Measurements from ENCODE around the gene EN2. TPM values are rescaled to one million over a fixed set of nuclear protein-coding genes. Genes with fewer than 3 reads are reported as not detected.

Gene EN2
- total and polyA plus RNA-seq, 2 donors (not counting 1 experiment from before 2014, with no cell fraction given) = not detected

DNA sequence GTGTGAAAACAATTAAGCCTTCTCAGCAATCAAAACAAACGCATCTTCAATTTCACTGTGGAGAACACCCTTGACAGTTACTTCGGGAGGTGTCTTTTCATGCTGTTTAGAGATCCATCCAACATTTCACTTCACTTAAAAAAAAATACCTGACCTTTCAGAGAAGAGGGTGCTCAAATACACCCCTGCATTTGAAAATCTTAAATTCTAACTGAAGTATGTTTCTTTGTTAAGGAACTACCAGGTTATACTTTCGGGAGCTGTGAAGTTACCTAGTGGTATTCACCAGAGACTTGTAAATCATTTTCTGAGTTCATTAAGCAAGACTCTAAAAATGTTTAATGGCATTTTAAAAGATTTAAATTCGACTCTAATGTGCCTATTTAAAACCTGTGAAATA, 49.6 kb downstream of the EN2 start:
- ChIA-PET CTCF (no interaction called here), POLR2A (interaction anchor here (0.6 kb wide), 1 partner anchor 222 kb away, joined by 10 read pairs; no protein-coding TSS in a partner anchor)
- DNase-seq = no peak
- Histone ChIP-seq H3K79me2 (ENCODE audit: control insufficient read depth, insufficient read depth, low read length) (no peaks in the 10 kb centered on the region), H3K4me1 (ENCODE audit: control insufficient read depth in 2 of 2, insufficient read depth in 2 of 2, low read length in 2 of 2) (peaks cover 18 to 29% of the 10 kb centered on the region in 2 donors), H3K4me2 (replicated peaks; ENCODE audit: low read depth, low read length, poor library complexity, severe bottlenecking) (no peak overlapping the region), H3K27me3 (replicated peaks in 1 of 4; ENCODE audit: control extremely low read depth in 1 of 4, control insufficient read depth in 3 of 4, insufficient read depth in 4 of 4, low read length in 3 of 4) (peaks cover 5 to 90% (median 74%) of the 10 kb centered on the region in 4 experiments), H3K36me3 (replicated peaks in 1 of 2; ENCODE audit: control extremely low read depth in 1 of 2, control insufficient read depth in 1 of 2, extremely low read depth in 1 of 2, insufficient read depth in 2 of 2, low read length in 1 of 2) (no peaks in the 10 kb centered on the region), H3K9me3 (ENCODE audit: control extremely low read depth in 1 of 3, control insufficient read depth in 2 of 3, insufficient read depth in 1 of 3, low read length in 2 of 3) (peaks cover 4 to 12% (median 7%) of the 10 kb centered on the region in 3 donors), H3K9ac (ENCODE audit: low read length) (no peak overlapping the region), H2AFZ (ENCODE audit: insufficient read depth, low read depth, low read length, poor library complexity, severe bottlenecking) (no peak overlapping the region), H3K4me3 (ENCODE audit: control extremely low read depth in 1 of 5, extremely low read depth in 1 of 5, insufficient read depth in 1 of 5, low read depth in 2 of 5, low read length in 4 of 5) (no peak overlapping the region), H3K27ac (ENCODE audit: low read length in 2 of 2) (no peak overlapping the region), H4K20me1 (ENCODE audit: control insufficient read depth, insufficient read depth, low read length, poor library complexity, severe bottlenecking) (no peaks in the 10 kb centered on the region)
- no peaks in the 10 kb centered on the region for H3K9me3 Mint-ChIP-seq (ENCODE audit: insufficient read depth)
- no peak overlapping the region for H3K27ac Mint-ChIP-seq
- H3K4me1 Mint-ChIP-seq = peaks cover 12% of the 10 kb centered on the region
- no peak for ATAC-seq (ENCODE audit: low read depth)
- WGBS (ENCODE audit: insufficient coverage) = 7% methylated on average over 2 of the region's 4 CpGs
- H3K4me3 Mint-ChIP-seq = no peak overlapping the region
- no peak for TF ChIP-seq CTCF (IDR thresholded peaks at IDR 0.05)
- no peak for TF ChIP-seq EZH2 (IDR thresholded peaks at IDR 0.05; ENCODE audit: borderline replicate concordance, insufficient read depth, low read depth, low read length, poor library complexity, severe bottlenecking)
- peaks cover 88% of the 10 kb centered on the region for H3K27me3 Mint-ChIP-seq
- intact Hi-C loops (cut with micrococcal nuclease) = loop anchor here (2.0 kb wide), 1 partner anchor 41 kb away; no protein-coding TSS in a partner anchor

DNA sequence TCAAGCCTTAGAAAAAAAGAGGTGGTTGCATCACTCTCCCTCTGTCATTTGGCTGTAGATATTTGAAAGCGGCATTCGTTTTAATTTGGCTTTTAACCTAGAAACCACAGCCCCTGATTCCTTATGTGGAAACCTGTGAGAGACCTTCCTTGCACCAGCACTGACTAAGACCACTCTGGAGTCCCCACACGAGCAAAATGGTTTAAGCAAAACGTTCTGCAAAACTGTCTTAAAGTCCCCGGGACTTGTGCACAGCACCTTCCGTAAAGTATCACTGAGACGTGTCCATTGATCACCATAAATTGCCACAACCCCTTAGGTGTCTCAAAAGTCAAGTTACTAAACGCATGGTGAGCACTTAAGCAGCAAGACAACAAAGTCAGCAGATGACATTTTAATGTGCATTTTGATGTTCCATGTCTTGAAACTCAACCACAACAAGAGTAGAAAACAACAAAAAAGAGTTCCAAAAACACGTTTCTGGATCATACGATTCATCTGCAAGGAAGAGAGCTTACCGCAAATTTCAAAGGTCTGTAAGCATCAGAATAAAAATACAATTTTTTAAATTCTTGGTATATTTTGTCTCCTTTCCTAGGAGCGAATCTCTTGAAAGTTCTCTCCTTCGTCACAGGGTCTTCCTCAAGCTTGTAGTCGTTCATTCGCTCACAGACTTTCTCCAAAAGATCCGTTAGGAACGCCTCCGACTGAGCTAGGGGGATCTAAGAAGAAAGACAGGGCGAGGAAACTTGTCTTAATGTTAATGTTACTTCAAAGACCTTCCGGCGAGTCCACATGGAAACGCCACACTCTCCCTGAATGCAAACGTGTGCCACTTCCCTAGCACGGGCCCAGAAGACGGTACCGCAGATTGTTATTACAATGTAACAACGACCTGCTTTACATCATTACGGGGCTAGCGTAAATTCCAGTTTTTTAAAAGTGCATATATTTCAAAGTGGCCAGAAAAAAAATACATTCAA, 50.7 kb downstream of the EN2 start:
- WGBS (ENCODE audit: insufficient coverage) = 17% methylated on average over 21 of the region's 29 CpGs
- Histone ChIP-seq H3K9ac (ENCODE audit: low read length) (no peak overlapping the region), H3K4me2 (replicated peaks; ENCODE audit: low read depth, low read length, poor library complexity, severe bottlenecking) (peak overlapping the region; percentile 63), H3K4me1 (ENCODE audit: control insufficient read depth in 2 of 2, insufficient read depth in 2 of 2, low read length in 2 of 2) (peaks cover 18 to 29% of the 10 kb centered on the region in 2 donors), H3K36me3 (replicated peaks in 1 of 2; ENCODE audit: control extremely low read depth in 1 of 2, control insufficient read depth in 1 of 2, extremely low read depth in 1 of 2, insufficient read depth in 2 of 2, low read length in 1 of 2) (no peaks in the 10 kb centered on the region), H3K9me3 (ENCODE audit: control extremely low read depth in 1 of 3, control insufficient read depth in 2 of 3, insufficient read depth in 1 of 3, low read length in 2 of 3) (peaks cover 4 to 12% (median 7%) of the 10 kb centered on the region in 3 donors), H3K27me3 (replicated peaks in 1 of 4; ENCODE audit: control extremely low read depth in 1 of 4, control insufficient read depth in 3 of 4, insufficient read depth in 4 of 4, low read length in 3 of 4) (peaks cover 5 to 84% (median 69%) of the 10 kb centered on the region in 4 experiments), H2AFZ (ENCODE audit: insufficient read depth, low read depth, low read length, poor library complexity, severe bottlenecking) (no peak overlapping the region), H3K4me3 (ENCODE audit: control extremely low read depth in 1 of 5, extremely low read depth in 1 of 5, insufficient read depth in 1 of 5, low read depth in 2 of 5, low read length in 4 of 5) (no peak overlapping the region), H4K20me1 (ENCODE audit: control insufficient read depth, insufficient read depth, low read length, poor library complexity, severe bottlenecking) (no peaks in the 10 kb centered on the region), H3K79me2 (ENCODE audit: control insufficient read depth, insufficient read depth, low read length) (no peaks in the 10 kb centered on the region), H3K27ac (ENCODE audit: low read length in 2 of 2) (no peak overlapping the region)
- Mint-ChIP-seq H3K9me3 (ENCODE audit: insufficient read depth) (no peaks in the 10 kb centered on the region), H3K4me1 (peaks cover 12% of the 10 kb centered on the region), H3K4me3 (peak overlapping the region; percentile 63), H3K27me3 (peaks cover 80% of the 10 kb centered on the region), H3K27ac (peak overlapping the region; percentile 76)
- ChIA-PET CTCF (no interaction called here), POLR2A (no interaction called here)
- no peak for ATAC-seq (ENCODE audit: low read depth)
- TF ChIP-seq CTCF (IDR thresholded peaks at IDR 0.05) (no peak), EZH2 (IDR thresholded peaks at IDR 0.05; ENCODE audit: borderline replicate concordance, insufficient read depth, low read depth, low read length, poor library complexity, severe bottlenecking) (no peak)
- DNase-seq = peak; percentile 40
- intact Hi-C loops (cut with micrococcal nuclease) = loop anchor here (2.0 kb wide), 1 partner anchor 136 kb away; no protein-coding TSS in a partner anchor
